Neural progenitor cell (in vitro differentiated cells): ENCODE measurements around the gene MAPK7. TPM values are rescaled to one million over a fixed set of nuclear protein-coding genes. Genes with fewer than 3 reads are reported as not detected.
A peak's percentile ranks its signal among the peaks of the same experiment; 100 is the strongest.

Experiments
- DNase-seq: peaks from one replicate; pipeline ENCODE4 v3.0.0-alpha.2; 2016; ENCODE audit warnings: low spot score
- H2AFZ ChIP-seq: fragments of 200-600 bp; sonication (generic); replicated peaks from 2 replicates; pipeline ENCODE4 v1.6.1; 2016; ENCODE audit warnings: antibody characterized with exemption
- H3F3A ChIP-seq: fragments of 200-600 bp; sonication (generic); 2 replicates; pipeline ENCODE4 v1.6.1; 2016; ENCODE audit warnings: antibody characterized with exemption, low read depth
- H3K27ac ChIP-seq: fragments of 200-600 bp; sonication (generic); 2 replicates; pipeline ENCODE4 v1.5.1; 2016; ENCODE audit warnings: mild to moderate bottlenecking
- H3K27me3 ChIP-seq: fragments of 200-600 bp; sonication (generic); 2 replicates; pipeline ENCODE4 v1.6.1; 2016; ENCODE audit warnings: mild to moderate bottlenecking, moderate library complexity
- H3K36me3 ChIP-seq: fragments of 200-600 bp; sonication (generic); 2 replicates; pipeline ENCODE4 v1.5.1; 2016
- H3K4me1 ChIP-seq: fragments of 200-600 bp; sonication (generic); 2 replicates; pipeline ENCODE4 v1.6.1; 2016; ENCODE audit warnings: mixed run types
- H3K4me2 ChIP-seq: fragments of 200-600 bp; sonication (generic); 2 replicates; pipeline ENCODE4 v1.6.1; 2016
- H3K4me3 ChIP-seq: fragments of 200-600 bp; sonication (generic); 2 replicates; pipeline ENCODE4 v1.5.1; 2016
- H3K79me2 ChIP-seq: fragments of 200-600 bp; sonication (generic); 2 replicates; pipeline ENCODE4 v1.6.1; 2016; ENCODE audit warnings: low read depth
- H3K9ac ChIP-seq: fragments of 200-600 bp; sonication (generic); 2 replicates; pipeline ENCODE4 v1.6.1; 2016
- H3K9me3 ChIP-seq: fragments of 200-600 bp; sonication (generic); 2 replicates; pipeline ENCODE4 v1.5.1; 2016; ENCODE audit warnings: low read depth
- H4K20me1 ChIP-seq: fragments of 200-600 bp; sonication (generic); 2 replicates; pipeline ENCODE4 v1.6.1; 2016; ENCODE audit warnings: low read depth
- H3K27ac Mint-ChIP-seq: 3 replicates; pipeline ENCODE4 v1.8.0; 2021; ENCODE audit warnings: mixed read lengths
- H3K27me3 Mint-ChIP-seq: 2 replicates; pipeline ENCODE4 v1.8.0; 2022; ENCODE audit warnings: low read depth, mild to moderate bottlenecking, inconsistent platforms, moderate library complexity, mixed read lengths; ENCODE audit not compliant: insufficient read depth
- H3K36me3 Mint-ChIP-seq: 3 replicates; pipeline ENCODE4 v1.8.0; 2021; ENCODE audit warnings: mixed read lengths
- H3K4me1 Mint-ChIP-seq: 3 replicates; pipeline ENCODE4 v1.8.0; 2021; ENCODE audit warnings: mixed read lengths
- H3K4me3 Mint-ChIP-seq: 3 replicates; pipeline ENCODE4 v1.8.0; 2021; ENCODE audit warnings: mild to moderate bottlenecking, moderate library complexity, mixed read lengths
- H3K9me3 Mint-ChIP-seq: 3 replicates; pipeline ENCODE4 v1.8.0; 2020; ENCODE audit warnings: mixed read lengths
- EZH2 ChIP-seq: fragments of 200-600 bp; sonication (generic); IDR thresholded peaks from 2 replicates; pipeline ENCODE4 v1.6.1; 2017; ENCODE audit warnings: antibody characterized with exemption, mild to moderate bottlenecking, moderate library complexity
- EZH2phosphoT487 ChIP-seq: fragments of 200-600 bp; sonication (generic); IDR thresholded peaks from 2 replicates; pipeline ENCODE4 v1.6.1; 2017; ENCODE audit warnings: antibody characterized with exemption
- total RNA-seq: library from RNA; depleted of rRNA; stranded (reverse); fragments of >200 nt; gene quantifications from 2 replicates; pipeline ENCODE4 v1.2.3, GENCODE V29; 2015; ENCODE audit warnings: low replicate concordance
- TF ChIP-seq, protein P1 (sequence below): fragments of 200-600 bp; sonication (generic); IDR thresholded peaks from 2 replicates; pipeline ENCODE4 v1.5.1; 2017; ENCODE audit warnings: antibody characterized with exemption, mild to moderate bottlenecking

The MAPK7 gene
- total RNA-seq, 1 donor from 2014 or later = 12.2 TPM

DNA sequence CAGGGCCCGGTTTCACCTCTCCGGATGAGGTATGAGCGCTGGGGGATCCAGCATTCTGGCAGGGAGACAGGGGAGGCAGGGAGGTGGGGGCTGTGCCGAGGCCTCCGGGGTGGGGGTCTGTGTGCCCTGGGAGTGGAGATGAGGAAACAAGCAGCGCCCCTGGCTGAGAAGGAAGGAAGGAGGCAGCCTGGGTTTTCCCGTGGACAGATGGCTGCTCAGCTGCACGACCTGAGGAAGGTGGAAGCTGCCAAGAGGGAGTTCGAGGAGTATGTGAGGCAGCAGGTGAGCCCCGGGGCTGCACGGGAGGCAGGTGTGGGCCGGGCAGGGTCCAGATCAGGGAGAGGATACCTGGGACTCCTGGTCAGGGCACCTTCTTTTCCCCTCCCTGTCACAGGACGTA lies 37.0 kb downstream of the MAPK7 start:
- H3K4me3 ChIP-seq = no peak overlapping the region
- no peak overlapping the region for H3K27ac Mint-ChIP-seq

DNA sequence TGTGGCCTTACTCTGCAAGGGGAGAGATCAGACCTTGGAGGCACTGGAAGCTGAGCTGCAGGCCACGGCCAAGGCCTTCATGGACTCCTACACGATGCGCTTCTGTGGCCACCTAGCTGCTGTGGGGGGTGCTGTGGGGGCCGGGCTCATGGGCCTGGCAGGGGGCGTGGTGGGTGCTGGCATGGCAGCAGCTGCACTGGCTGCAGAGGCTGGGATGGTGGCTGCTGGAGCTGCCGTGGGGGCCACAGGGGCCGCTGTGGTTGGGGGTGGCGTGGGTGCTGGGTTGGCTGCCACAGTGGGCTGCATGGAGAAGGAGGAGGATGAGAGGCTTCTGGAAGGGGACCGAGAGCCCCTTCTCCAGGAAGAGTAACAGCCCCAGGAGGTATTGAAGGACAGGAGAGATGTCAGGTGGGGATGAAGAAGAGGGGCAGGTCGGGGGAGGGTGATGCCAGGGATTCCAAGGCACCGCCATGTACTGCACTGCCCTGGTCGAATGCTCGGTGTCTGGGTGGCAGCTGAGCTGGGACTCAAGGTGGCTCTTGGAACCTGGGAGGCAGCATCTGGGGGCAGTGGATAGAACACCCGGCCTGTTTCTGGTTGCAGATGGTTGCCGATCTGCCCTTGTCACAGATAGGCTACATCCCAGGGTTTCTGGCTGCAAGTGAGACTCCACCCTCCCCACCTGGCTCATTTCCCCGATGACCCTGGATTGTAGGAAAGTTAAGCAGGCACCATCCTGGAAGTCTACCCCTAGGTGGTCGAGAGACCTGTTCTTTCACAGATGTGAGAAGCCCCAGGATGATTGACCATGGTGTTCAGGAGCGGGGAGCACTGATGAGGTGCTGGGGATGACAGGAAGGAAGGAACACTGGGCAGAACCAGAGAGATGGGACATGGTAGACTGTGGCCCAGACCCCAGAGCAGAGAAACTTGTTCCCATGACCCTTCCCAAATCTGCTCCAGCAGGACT lies 37.8 kb downstream of the MAPK7 start:
- H3K36me3 ChIP-seq = no peaks in the 10 kb centered on the region
- H3K9ac ChIP-seq = no peak overlapping the region
- no peak overlapping the region for H3K4me2 ChIP-seq
- H3K79me2 ChIP-seq = no peaks in the 10 kb centered on the region
- H3F3A ChIP-seq = no peaks in the 10 kb centered on the region
- Mint-ChIP-seq H3K27me3 (peaks cover 4% of the 10 kb centered on the region), H3K27ac (peak overlapping the region; percentile 25), H3K4me1 (peaks cover 5% of the 10 kb centered on the region), H3K9me3 (no peaks in the 10 kb centered on the region), H3K36me3 (no peaks in the 10 kb centered on the region), H3K4me3 (no peak overlapping the region)
- H3K4me1 ChIP-seq = peaks cover 6% of the 10 kb centered on the region
- no peaks in the 10 kb centered on the region for H3K9me3 ChIP-seq
- no peak overlapping the region for H2AFZ ChIP-seq
- no peak for TF ChIP-seq EZH2
- TF ChIP-seq, protein P1, sequence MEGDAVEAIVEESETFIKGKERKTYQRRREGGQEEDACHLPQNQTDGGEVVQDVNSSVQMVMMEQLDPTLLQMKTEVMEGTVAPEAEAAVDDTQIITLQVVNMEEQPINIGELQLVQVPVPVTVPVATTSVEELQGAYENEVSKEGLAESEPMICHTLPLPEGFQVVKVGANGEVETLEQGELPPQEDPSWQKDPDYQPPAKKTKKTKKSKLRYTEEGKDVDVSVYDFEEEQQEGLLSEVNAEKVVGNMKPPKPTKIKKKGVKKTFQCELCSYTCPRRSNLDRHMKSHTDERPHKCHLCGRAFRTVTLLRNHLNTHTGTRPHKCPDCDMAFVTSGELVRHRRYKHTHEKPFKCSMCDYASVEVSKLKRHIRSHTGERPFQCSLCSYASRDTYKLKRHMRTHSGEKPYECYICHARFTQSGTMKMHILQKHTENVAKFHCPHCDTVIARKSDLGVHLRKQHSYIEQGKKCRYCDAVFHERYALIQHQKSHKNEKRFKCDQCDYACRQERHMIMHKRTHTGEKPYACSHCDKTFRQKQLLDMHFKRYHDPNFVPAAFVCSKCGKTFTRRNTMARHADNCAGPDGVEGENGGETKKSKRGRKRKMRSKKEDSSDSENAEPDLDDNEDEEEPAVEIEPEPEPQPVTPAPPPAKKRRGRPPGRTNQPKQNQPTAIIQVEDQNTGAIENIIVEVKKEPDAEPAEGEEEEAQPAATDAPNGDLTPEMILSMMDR = no peak
- no peak for TF ChIP-seq EZH2phosphoT487
- no peak overlapping the region for H3K27ac ChIP-seq
- no peaks in the 10 kb centered on the region for H3K27me3 ChIP-seq
- H3K4me3 ChIP-seq = no peak overlapping the region
- H4K20me1 ChIP-seq = no peaks in the 10 kb centered on the region
- DNase-seq = no peak

More for the DNA sequence above, 37.0 kb downstream of the MAPK7 start:
- H3K9me3 ChIP-seq = no peaks in the 10 kb centered on the region
- H3K4me3 Mint-ChIP-seq = no peak overlapping the region
- no peaks in the 10 kb centered on the region for H3K79me2 ChIP-seq
- no peaks in the 10 kb centered on the region for H3K36me3 Mint-ChIP-seq
- H3K36me3 ChIP-seq = no peaks in the 10 kb centered on the region
- H3F3A ChIP-seq = no peaks in the 10 kb centered on the region
- peaks cover 11% of the 10 kb centered on the region for H3K4me1 Mint-ChIP-seq
- no peak overlapping the region for H3K4me2 ChIP-seq
- peaks cover 5% of the 10 kb centered on the region for H3K27me3 Mint-ChIP-seq
- no peaks in the 10 kb centered on the region for H4K20me1 ChIP-seq
- no peaks in the 10 kb centered on the region for H3K27me3 ChIP-seq
- TF ChIP-seq EZH2 (no peak), EZH2phosphoT487 (no peak)
- TF ChIP-seq, protein P1 = no peak
- no peak overlapping the region for H3K9ac ChIP-seq
- no peaks in the 10 kb centered on the region for H3K9me3 Mint-ChIP-seq
- H2AFZ ChIP-seq = no peak overlapping the region
- H3K27ac ChIP-seq = no peak overlapping the region
- H3K4me1 ChIP-seq = peaks cover 13% of the 10 kb centered on the region
- DNase-seq = no peak

DNA sequence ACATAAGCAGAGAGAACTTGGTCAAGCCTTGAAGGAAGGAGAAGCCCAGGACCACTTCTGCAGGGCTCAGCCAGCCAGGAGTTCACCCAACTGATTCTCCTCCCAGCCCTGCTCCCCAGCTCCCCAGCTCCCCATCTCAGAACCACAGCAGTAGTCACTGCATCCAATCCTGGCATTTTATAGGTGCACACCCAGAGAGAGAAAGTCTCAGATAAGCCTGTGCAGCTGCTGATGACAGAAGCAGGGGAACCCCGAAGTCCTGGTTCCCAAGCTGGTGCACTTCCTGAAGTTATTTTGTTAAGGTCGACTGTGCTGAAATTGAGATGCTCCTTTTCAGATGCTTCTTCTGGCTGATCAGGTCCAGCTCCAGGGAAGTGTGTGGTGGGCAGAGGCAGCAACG lies 39.3 kb downstream of the MAPK7 start:
- H3K4me2 ChIP-seq = no peak overlapping the region
- H3K4me1 Mint-ChIP-seq = no peaks in the 10 kb centered on the region
- no peaks in the 10 kb centered on the region for H3F3A ChIP-seq
- no peaks in the 10 kb centered on the region for H3K79me2 ChIP-seq
- H2AFZ ChIP-seq = no peak overlapping the region
- H3K27me3 Mint-ChIP-seq = peaks cover 4% of the 10 kb centered on the region
- no peaks in the 10 kb centered on the region for H3K36me3 Mint-ChIP-seq
- no peaks in the 10 kb centered on the region for H4K20me1 ChIP-seq
- no peak overlapping the region for H3K9ac ChIP-seq
- H3K27ac Mint-ChIP-seq = no peak overlapping the region
- no peak overlapping the region for H3K27ac ChIP-seq
- no peaks in the 10 kb centered on the region for H3K9me3 Mint-ChIP-seq
- H3K4me3 Mint-ChIP-seq = no peak overlapping the region
- H3K4me3 ChIP-seq = no peak overlapping the region
- no peaks in the 10 kb centered on the region for H3K4me1 ChIP-seq
- H3K36me3 ChIP-seq = no peaks in the 10 kb centered on the region
- DNase-seq = no peak
- no peaks in the 10 kb centered on the region for H3K27me3 ChIP-seq
- no peak for TF ChIP-seq EZH2
- TF ChIP-seq, protein P1 = no peak
- TF ChIP-seq EZH2phosphoT487 = no peak
- no peaks in the 10 kb centered on the region for H3K9me3 ChIP-seq
